GM12878 (cell line): ENCODE data around the gene PANX2. TPM values are rescaled to one million over a fixed set of nuclear protein-coding genes. Genes with fewer than 3 reads are reported as not detected.
A peak's percentile ranks its signal among the peaks of the same experiment; 100 is the strongest.

Experiments
- CHD1 ChIP-seq: IDR thresholded peaks from 2 replicates; pipeline ENCODE4 v1.6.1; 2012; ENCODE audit warnings: low read depth, low read length, improper control_type of control experiment
- EED ChIP-seq: sonication (generic); IDR thresholded peaks from 2 replicates; pipeline ENCODE4 v1.6.1; 2016; ENCODE audit warnings: antibody characterized with exemption, low read depth
- GATAD2B ChIP-seq: fragments of 450-650 bp; conservative IDR thresholded peaks from 2 replicates; pipeline ENCODE4 v1.6.1; 2017; ENCODE audit warnings: low read depth, mild to moderate bottlenecking, moderate library complexity
- JUND ChIP-seq: IDR thresholded peaks from 2 replicates; pipeline ENCODE4 v1.6.1; 2012; ENCODE audit warnings: low read depth, mild to moderate bottlenecking, low read length, improper control_type of control experiment, moderate library complexity
- MTA2 ChIP-seq: fragments of 450-650 bp; IDR thresholded peaks from 2 replicates; pipeline ENCODE4 v1.6.1; 2016; ENCODE audit warnings: low read depth, mild to moderate bottlenecking, moderate library complexity
- NR2F1 ChIP-seq: fragments of 450-650 bp; conservative IDR thresholded peaks from 2 replicates; pipeline ENCODE4 v1.6.1; 2017; ENCODE audit warnings: mild to moderate bottlenecking
- NRF1 ChIP-seq: conservative IDR thresholded peaks from 2 replicates; pipeline ENCODE4 v1.6.1; 2011; ENCODE audit warnings: mild to moderate bottlenecking, low read depth, low read length, improper control_type of control experiment
- RAD21 ChIP-seq: IDR thresholded peaks from 2 replicates; pipeline ENCODE4 v1.6.1; 2011; ENCODE audit warnings: mild to moderate bottlenecking, low read depth, low read length, moderate library complexity; ENCODE audit not compliant: insufficient read depth
- SIX5 ChIP-seq: IDR thresholded peaks from 2 replicates; pipeline ENCODE4 v1.6.1; 2011; ENCODE audit warnings: mild to moderate bottlenecking, low read depth, low read length, moderate library complexity; ENCODE audit not compliant: severe bottlenecking
- SREBF1 ChIP-seq: IDR thresholded peaks from 2 replicates; pipeline ENCODE4 v1.6.1; 2012; ENCODE audit warnings: mild to moderate bottlenecking, low read length
- SRF ChIP-seq, 2 experiments: IDR thresholded peaks; 2 replicates each; pipeline ENCODE4 v1.6.1; 2011; ENCODE audit warnings: low read depth in 2 of 2, low read length in 2 of 2, mild to moderate bottlenecking in 1 of 2, moderate library complexity in 1 of 2
- WRNIP1 ChIP-seq: IDR thresholded peaks from 2 replicates; pipeline ENCODE4 v1.6.1; 2011; ENCODE audit warnings: low read depth, low read length, improper control_type of control experiment, borderline replicate concordance
- YY1 ChIP-seq: IDR thresholded peaks from 2 replicates; pipeline ENCODE4 v1.6.1; 2011; ENCODE audit warnings: low read depth, mild to moderate bottlenecking, low read length
- ZBED1 ChIP-seq: IDR thresholded peaks from 2 replicates; pipeline ENCODE4 v1.6.1; 2016; ENCODE audit warnings: borderline replicate concordance
- ZNF384 ChIP-seq: IDR thresholded peaks from 2 replicates; pipeline ENCODE4 v1.6.1; 2012; ENCODE audit warnings: low read depth, mild to moderate bottlenecking, low read length, improper control_type of control experiment, borderline replicate concordance
- polyA plus RNA-seq, 11 experiments: library from polyadenylated mRNA; depleted of rRNA in 4 of 11; unstranded in 6 of 11; stranded (reverse) in 5 of 11; fragments of >200 nt; fragmentation: Nextera tagmentation in 4 of 11; fragmentation: Illumina TruSeq in 1 of 11; extraction: Ambion mirVana in 4 of 11; extraction: Trizol in 1 of 11; gene quantifications; 1 replicate in 1 of 11; 2 replicates in 10 of 11; pipeline versions ENCODE4 v1.2.1 to v1.2.3, GENCODE V29; 2011 to 2016; ENCODE audit warnings: inconsistent platforms in 2 of 11, missing spikeins in 2 of 11, low read depth in 1 of 11
- total RNA-seq, 4 experiments: library from RNA; depleted of rRNA in 3 of 4; stranded (reverse); fragments of >200 nt in 3 of 4; fragmentation: Illumina TruSeq in 1 of 4; extraction: Trizol in 1 of 4; gene quantifications; 2 replicates each; pipeline versions ENCODE4 v1.2.1 to v1.2.3, GENCODE V29; 2013 to 2021
- TF ChIP-seq, protein P1 (sequence below), 3 experiments: IDR thresholded peaks in 2 of 3; conservative IDR thresholded peaks in 1 of 3; 2 replicates each; pipeline ENCODE4 v1.5.1; 2011; ENCODE audit warnings: low read depth in 3 of 3, low read length in 3 of 3, mild to moderate bottlenecking in 3 of 3, control low read depth in 2 of 3, moderate library complexity in 2 of 3, inconsistent platforms in 1 of 3, mixed read lengths in 1 of 3; ENCODE audit not compliant: control insufficient read depth in 2 of 3, insufficient read depth in 1 of 3; ENCODE audit errors: extremely low read depth in 1 of 3
- TF ChIP-seq, protein P2 (sequence below): fragments of 450-650 bp; IDR thresholded peaks from 2 replicates; pipeline ENCODE4 v1.6.1; 2016; ENCODE audit warnings: mild to moderate bottlenecking
- TF ChIP-seq, protein P3 (sequence below): fragments of 450-650 bp; IDR thresholded peaks from 2 replicates; pipeline ENCODE4 v1.6.1; 2016; ENCODE audit warnings: mild to moderate bottlenecking, moderate library complexity, borderline replicate concordance
- TF ChIP-seq, protein P4 (sequence below): fragments of 450-650 bp; IDR thresholded peaks from 2 replicates; pipeline ENCODE4 v1.6.1; 2017; ENCODE audit warnings: antibody characterized with exemption, mild to moderate bottlenecking, moderate library complexity

The PANX2 gene
- total and polyA plus RNA-seq, 10 of the 15 experiments (the other 5 are each of a cell fraction or from before 2014, with no cell fraction given), result 0.04 to 0.44 (median 0.17) TPM; not detected in 5

DNA sequence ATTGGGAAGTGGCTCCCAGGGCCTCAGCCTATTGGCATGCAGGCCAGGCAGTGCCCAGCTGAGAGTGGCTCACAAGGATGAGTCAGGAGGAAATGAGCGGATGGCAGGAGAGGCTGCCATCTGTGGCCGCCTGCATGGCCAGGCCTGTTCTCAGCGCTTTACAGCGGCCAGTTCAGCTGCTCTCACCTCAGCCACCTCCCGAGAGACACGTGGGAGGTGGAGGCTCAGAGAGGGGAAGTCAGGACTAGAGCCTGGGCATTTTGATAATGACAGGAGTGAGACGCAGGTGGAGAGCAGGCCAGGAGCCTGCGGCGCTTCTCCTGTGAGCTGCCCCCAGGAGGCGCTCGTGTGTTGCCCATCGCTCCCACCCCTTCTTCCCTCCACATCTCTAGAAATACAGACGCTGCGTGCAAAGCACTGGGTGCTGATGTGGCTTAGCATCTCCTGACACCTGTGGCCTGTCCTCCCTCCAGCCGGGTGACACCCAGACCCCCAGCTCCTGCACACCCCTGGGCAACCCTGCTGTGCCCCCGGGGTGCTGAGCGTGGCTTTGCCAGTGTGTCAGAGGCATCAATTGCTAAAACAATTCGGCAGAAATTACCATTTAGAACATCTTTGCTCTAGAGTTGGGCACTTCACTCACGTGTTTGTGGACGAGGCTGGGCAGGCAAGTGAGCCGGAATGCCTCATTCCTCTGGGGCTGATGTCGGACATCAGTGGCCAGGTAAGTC is 21.4 kb upstream of the PANX2 start (continued):
- TF ChIP-seq, protein P1, sequence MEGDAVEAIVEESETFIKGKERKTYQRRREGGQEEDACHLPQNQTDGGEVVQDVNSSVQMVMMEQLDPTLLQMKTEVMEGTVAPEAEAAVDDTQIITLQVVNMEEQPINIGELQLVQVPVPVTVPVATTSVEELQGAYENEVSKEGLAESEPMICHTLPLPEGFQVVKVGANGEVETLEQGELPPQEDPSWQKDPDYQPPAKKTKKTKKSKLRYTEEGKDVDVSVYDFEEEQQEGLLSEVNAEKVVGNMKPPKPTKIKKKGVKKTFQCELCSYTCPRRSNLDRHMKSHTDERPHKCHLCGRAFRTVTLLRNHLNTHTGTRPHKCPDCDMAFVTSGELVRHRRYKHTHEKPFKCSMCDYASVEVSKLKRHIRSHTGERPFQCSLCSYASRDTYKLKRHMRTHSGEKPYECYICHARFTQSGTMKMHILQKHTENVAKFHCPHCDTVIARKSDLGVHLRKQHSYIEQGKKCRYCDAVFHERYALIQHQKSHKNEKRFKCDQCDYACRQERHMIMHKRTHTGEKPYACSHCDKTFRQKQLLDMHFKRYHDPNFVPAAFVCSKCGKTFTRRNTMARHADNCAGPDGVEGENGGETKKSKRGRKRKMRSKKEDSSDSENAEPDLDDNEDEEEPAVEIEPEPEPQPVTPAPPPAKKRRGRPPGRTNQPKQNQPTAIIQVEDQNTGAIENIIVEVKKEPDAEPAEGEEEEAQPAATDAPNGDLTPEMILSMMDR (IDR thresholded peaks at IDR 0.05 in 2 of 3, conservative IDR thresholded peaks at IDR 0.05 in 1 of 3; ENCODE audit: control insufficient read depth in 2 of 3, extremely low read depth in 1 of 3, insufficient read depth in 1 of 3, low read depth in 3 of 3, low read length in 3 of 3), result peak; percentile 94 to 98 (median 97)
- no peak for TF ChIP-seq MTA2
- TF ChIP-seq YY1, result peak; percentile 65
- no peak for TF ChIP-seq CHD1
- TF ChIP-seq, protein P2, sequence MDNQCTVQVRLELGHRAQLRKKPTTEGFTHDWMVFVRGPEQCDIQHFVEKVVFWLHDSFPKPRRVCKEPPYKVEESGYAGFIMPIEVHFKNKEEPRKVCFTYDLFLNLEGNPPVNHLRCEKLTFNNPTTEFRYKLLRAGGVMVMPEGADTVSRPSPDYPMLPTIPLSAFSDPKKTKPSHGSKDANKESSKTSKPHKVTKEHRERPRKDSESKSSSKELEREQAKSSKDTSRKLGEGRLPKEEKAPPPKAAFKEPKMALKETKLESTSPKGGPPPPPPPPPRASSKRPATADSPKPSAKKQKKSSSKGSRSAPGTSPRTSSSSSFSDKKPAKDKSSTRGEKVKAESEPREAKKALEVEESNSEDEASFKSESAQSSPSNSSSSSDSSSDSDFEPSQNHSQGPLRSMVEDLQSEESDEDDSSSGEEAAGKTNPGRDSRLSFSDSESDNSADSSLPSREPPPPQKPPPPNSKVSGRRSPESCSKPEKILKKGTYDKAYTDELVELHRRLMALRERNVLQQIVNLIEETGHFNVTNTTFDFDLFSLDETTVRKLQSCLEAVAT, result no peak
- TF ChIP-seq NR2F1, result no peak
- TF ChIP-seq EED, result no peak
- TF ChIP-seq, protein P3, sequence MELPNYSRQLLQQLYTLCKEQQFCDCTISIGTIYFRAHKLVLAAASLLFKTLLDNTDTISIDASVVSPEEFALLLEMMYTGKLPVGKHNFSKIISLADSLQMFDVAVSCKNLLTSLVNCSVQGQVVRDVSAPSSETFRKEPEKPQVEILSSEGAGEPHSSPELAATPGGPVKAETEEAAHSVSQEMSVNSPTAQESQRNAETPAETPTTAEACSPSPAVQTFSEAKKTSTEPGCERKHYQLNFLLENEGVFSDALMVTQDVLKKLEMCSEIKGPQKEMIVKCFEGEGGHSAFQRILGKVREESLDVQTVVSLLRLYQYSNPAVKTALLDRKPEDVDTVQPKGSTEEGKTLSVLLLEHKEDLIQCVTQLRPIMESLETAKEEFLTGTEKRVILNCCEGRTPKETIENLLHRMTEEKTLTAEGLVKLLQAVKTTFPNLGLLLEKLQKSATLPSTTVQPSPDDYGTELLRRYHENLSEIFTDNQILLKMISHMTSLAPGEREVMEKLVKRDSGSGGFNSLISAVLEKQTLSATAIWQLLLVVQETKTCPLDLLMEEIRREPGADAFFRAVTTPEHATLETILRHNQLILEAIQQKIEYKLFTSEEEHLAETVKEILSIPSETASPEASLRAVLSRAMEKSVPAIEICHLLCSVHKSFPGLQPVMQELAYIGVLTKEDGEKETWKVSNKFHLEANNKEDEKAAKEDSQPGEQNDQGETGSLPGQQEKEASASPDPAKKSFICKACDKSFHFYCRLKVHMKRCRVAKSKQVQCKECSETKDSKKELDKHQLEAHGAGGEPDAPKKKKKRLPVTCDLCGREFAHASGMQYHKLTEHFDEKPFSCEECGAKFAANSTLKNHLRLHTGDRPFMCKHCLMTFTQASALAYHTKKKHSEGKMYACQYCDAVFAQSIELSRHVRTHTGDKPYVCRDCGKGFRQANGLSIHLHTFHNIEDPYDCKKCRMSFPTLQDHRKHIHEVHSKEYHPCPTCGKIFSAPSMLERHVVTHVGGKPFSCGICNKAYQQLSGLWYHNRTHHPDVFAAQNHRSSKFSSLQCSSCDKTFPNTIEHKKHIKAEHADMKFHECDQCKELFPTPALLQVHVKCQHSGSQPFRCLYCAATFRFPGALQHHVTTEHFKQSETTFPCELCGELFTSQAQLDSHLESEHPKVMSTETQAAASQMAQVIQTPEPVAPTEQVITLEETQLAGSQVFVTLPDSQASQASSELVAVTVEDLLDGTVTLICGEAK, result no peak
- no peak for TF ChIP-seq WRNIP1
- no peak for TF ChIP-seq JUND
- no peak for TF ChIP-seq SRF (IDR thresholded peaks at IDR 0.05; ENCODE audit: low read depth in 2 of 2, low read length in 2 of 2)
- TF ChIP-seq SREBF1, result no peak
- TF ChIP-seq ZBED1, result no peak
- TF ChIP-seq ZNF384, result no peak
- TF ChIP-seq, protein P4, sequence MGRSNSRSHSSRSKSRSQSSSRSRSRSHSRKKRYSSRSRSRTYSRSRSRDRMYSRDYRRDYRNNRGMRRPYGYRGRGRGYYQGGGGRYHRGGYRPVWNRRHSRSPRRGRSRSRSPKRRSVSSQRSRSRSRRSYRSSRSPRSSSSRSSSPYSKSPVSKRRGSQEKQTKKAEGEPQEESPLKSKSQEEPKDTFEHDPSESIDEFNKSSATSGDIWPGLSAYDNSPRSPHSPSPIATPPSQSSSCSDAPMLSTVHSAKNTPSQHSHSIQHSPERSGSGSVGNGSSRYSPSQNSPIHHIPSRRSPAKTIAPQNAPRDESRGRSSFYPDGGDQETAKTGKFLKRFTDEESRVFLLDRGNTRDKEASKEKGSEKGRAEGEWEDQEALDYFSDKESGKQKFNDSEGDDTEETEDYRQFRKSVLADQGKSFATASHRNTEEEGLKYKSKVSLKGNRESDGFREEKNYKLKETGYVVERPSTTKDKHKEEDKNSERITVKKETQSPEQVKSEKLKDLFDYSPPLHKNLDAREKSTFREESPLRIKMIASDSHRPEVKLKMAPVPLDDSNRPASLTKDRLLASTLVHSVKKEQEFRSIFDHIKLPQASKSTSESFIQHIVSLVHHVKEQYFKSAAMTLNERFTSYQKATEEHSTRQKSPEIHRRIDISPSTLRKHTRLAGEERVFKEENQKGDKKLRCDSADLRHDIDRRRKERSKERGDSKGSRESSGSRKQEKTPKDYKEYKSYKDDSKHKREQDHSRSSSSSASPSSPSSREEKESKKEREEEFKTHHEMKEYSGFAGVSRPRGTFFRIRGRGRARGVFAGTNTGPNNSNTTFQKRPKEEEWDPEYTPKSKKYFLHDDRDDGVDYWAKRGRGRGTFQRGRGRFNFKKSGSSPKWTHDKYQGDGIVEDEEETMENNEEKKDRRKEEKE, result no peak
- TF ChIP-seq RAD21, result peak; percentile 94
- no peak for TF ChIP-seq NRF1
- TF ChIP-seq SIX5, result no peak
- TF ChIP-seq GATAD2B, result 0 out of 2 replicates have a peak, but pooled peaks have one; percentile 22
